Stomach smooth muscle (tissue), 2 donors: ENCODE data around the gene STAMBP.
"Not testable (repeated sequence)": the region's sequence is repeated elsewhere in the genome, so short reads cannot be mapped to it uniquely, and the experiment has no call there.

Experiments used
- H3K27ac ChIP-seq: one replicate; pipeline ENCODE4 v1.7.0; 2013; ENCODE audit warnings: mild to moderate bottlenecking, low read length, inconsistent platforms
- H3K27me3 ChIP-seq, 2 donors: one replicate each; pipeline ENCODE4 v1.7.0; 2013; ENCODE audit warnings: low read length in 2 of 2; ENCODE audit not compliant: insufficient read depth in 2 of 2, control insufficient read depth in 1 of 2
- H3K36me3 ChIP-seq, 2 donors: one replicate each; pipeline ENCODE4 v1.7.0; 2013; ENCODE audit warnings: low read length in 2 of 2; ENCODE audit not compliant: control insufficient read depth in 2 of 2, insufficient read depth in 2 of 2
- H3K4me1 ChIP-seq: one replicate; pipeline ENCODE4 v1.7.0; 2013; ENCODE audit warnings: low read length; ENCODE audit not compliant: control insufficient read depth, insufficient read depth
- H3K4me3 ChIP-seq, 2 donors: one replicate each; pipeline ENCODE4 v1.7.0; 2013; ENCODE audit warnings: low read length in 2 of 2
- H3K9ac ChIP-seq, 2 donors: one replicate each; pipeline ENCODE4 v1.7.0; 2013; ENCODE audit warnings: low read length in 2 of 2, mild to moderate bottlenecking in 1 of 2
- H3K9me3 ChIP-seq, 2 donors: one replicate each; pipeline ENCODE4 v1.7.0; 2013; ENCODE audit warnings: low read length in 2 of 2; ENCODE audit not compliant: control insufficient read depth in 2 of 2
- donor health status: healthy.
- donor health status: Pancreatic carcinoma.

Gene STAMBP

GRCh38 chr2:73894877-73895276 is 66.1 kb downstream of the STAMBP start:
- Histone ChIP-seq H3K4me3 (peak overlapping the region; percentile 90 to 97), H3K27ac (peak overlapping the region; percentile 100), H3K27me3 (no peaks in the 10 kb centered on the region), H3K36me3 (peaks cover 36 to 56% of the 10 kb centered on the region in 2 donors), H3K4me1 (peaks cover 35% of the 10 kb centered on the region), H3K9me3 (no peaks in the 10 kb centered on the region), H3K9ac (peak overlapping the region; percentile 99 to 100)

DNA sequence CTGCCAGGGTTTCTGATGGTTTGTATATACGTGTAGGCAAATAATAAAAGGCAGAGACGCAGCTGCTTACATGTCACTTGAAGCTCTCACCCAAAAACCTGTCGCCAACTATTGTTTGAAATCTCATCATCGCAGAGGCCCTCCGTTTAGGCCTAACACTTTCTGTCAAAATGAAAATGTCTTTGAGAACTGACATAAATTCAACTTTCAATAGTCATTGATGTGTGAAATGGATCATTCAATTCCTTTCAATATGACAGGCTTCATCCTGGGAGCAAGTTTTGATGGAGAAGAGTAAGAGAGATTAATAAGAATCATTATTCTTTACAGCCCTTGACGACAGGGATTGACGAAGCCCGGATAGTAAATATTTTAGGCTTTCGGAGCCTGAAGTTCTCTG is 66.7 kb downstream of the STAMBP start:
- H3K27ac ChIP-seq, result peak overlapping the region; percentile 100
- no peaks in the 10 kb centered on the region for H3K27me3 ChIP-seq
- peaks cover 37% of the 10 kb centered on the region for H3K4me1 ChIP-seq
- peak overlapping the region; percentile 99 to 100 for H3K9ac ChIP-seq
- H3K4me3 ChIP-seq, result peak overlapping the region; percentile 90 to 97
- H3K9me3 ChIP-seq, result no peaks in the 10 kb centered on the region
- peaks cover 41 to 62% of the 10 kb centered on the region in 2 donors for H3K36me3 ChIP-seq

DNA sequence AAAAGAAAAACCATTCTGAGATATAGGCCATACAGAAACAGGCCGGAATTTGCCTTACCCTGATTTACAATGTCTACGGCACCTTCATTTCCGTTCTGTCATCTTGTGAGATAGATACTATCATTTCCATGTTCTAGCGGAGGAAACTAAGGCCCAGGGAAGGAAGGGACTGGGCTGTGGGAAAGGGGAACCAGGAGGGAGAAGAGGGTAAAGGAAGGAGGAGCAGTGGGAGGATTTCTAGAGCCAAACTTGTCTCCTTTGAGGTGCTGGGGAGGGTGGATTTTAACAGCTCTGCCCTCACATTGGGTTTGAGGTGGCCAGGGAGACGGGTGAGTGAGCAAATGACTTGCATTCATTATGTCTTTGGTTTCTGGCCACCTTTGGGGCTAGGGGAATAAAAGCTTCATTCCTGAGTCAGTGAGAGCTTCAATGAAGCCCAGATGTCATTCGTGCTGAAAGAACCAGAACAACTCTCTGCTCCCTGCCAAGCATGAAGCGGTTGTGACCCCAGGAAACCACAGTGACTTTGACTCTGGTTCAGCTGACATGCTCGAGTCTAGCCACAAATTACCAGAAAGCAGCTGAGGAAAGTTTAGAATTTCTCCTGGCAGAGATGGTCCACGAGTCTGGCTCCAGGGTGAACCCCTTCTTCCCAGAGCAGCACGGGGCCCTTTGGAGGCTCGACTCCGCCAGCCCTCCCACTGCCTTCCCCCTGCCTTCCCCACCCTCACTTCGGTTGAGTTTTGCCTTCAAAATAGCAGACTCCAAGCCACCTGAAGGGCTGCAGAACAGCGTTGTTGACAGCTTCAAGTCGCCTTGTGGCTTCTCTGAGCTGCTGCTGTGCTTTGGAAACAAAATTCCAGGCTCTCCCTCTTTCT is 67.8 kb downstream of the STAMBP start:
- Histone ChIP-seq H3K9ac (peak overlapping the region; percentile 99 to 100), H3K4me3 (peak overlapping the region; percentile 90 to 97), H3K4me1 (peaks cover 35% of the 10 kb centered on the region), H3K9me3 (no peaks in the 10 kb centered on the region), H3K27me3 (no peaks in the 10 kb centered on the region), H3K36me3 (peaks cover 49 to 74% of the 10 kb centered on the region in 2 donors), H3K27ac (peak overlapping the region; percentile 100)

DNA sequence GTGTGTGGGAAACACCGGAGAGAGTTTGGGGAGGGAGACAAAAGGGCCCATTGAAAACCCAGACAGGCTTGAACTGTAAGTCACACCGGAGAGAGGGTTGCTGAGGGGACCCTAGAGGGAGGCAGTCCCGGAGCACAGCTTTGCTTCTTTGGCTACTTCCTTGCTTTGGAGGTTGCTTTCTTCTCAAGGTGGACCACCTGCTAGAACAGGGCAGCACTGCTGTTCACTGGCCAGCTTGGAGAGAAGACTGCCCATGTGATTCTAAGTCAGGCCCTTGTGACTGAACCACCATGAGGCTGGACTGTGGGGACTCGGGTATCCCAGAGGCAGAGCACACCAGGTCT is 68.5 kb downstream of the STAMBP start:
- H3K9me3 ChIP-seq, result no peaks in the 10 kb centered on the region
- H3K4me1 ChIP-seq, result peaks cover 36% of the 10 kb centered on the region
- peak overlapping the region; percentile 100 for H3K27ac ChIP-seq
- H3K27me3 ChIP-seq, result no peaks in the 10 kb centered on the region
- peaks cover 55 to 80% of the 10 kb centered on the region in 2 donors for H3K36me3 ChIP-seq
- peak overlapping the region; percentile 90 to 97 for H3K4me3 ChIP-seq
- H3K9ac ChIP-seq, result peak overlapping the region; percentile 99 to 100

DNA sequence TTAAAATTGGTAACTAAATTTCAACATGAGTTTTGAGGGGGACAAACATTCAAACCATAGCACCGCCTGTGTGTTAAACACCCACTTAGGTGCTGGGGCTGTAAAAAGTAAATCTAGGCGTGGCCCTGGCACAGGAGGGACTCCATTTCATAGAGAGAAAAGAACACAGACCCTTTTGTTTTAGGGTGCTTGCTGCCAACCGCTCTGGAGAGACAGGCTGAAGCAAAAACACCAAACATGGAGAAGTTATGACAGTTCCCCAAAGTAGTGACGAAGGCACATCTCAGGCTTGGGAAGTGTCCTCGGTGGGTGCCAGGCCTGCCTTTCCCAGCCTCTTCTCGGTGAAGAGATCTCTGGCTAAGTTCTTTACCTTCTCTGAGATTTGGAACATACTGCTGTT is 69.2 kb downstream of the STAMBP start:
- peaks cover 39% of the 10 kb centered on the region for H3K4me1 ChIP-seq
- H3K4me3 ChIP-seq, result peak overlapping the region; percentile 90 to 97

DNA sequence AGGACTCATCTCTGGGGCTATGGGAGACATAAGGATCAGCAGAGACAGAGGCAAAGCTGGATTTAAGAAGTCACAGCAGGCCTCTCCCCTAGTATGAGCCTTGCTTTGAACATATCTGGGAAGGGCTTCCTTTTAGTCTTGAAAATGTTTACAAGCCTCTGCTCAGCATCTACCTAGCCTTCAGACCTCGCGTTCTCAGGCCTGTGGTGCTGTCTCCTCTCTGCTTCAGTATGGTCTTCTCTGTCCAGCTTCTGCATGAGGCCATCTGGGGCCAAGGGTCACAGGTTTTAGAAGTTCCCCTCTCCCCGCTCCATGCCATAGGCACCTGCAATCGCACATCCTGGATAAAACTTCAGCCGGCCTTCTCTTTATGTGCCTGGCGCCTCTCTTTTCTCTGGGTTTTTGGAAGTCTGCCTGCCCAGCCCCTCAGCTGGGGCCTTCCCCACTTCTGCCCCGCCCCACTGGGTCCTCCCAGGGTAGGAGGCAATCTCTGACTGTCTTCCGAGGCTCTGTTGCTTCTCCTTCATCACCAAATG is 71.1 kb downstream of the STAMBP start:
- peaks cover 42% of the 10 kb centered on the region for H3K4me1 ChIP-seq
- no peaks in the 10 kb centered on the region for H3K9me3 ChIP-seq
- peak overlapping the region; percentile 84 to 99 for H3K9ac ChIP-seq
- peak overlapping the region; percentile 66 to 97 for H3K4me3 ChIP-seq
- no peaks in the 10 kb centered on the region for H3K27me3 ChIP-seq
- H3K36me3 ChIP-seq, result peaks cover 57 to 74% of the 10 kb centered on the region in 2 donors
- H3K27ac ChIP-seq, result peak overlapping the region; percentile 100

More for the DNA sequence above, 69.2 kb downstream of the STAMBP start:
- Histone ChIP-seq H3K9ac (peak overlapping the region; percentile 99 to 100), H3K36me3 (peaks cover 62 to 87% of the 10 kb centered on the region in 2 donors), H3K9me3 (no peaks in the 10 kb centered on the region), H3K27ac (peak overlapping the region; percentile 100), H3K27me3 (no peaks in the 10 kb centered on the region)

GRCh38 chr2:73901143-73901542 is 72.4 kb downstream of the STAMBP start:
- H3K4me1 ChIP-seq, result peaks cover 42% of the 10 kb centered on the region
- no peaks in the 10 kb centered on the region for H3K9me3 ChIP-seq
- H3K36me3 ChIP-seq, result peaks cover 54 to 67% of the 10 kb centered on the region in 2 donors
- H3K4me3 ChIP-seq, result peak overlapping the region; percentile 66 to 97
- no peaks in the 10 kb centered on the region for H3K27me3 ChIP-seq
- H3K27ac ChIP-seq, result peak overlapping the region; percentile 100
- H3K9ac ChIP-seq, result peak overlapping the region; percentile 84 to 99

GRCh38 chr2:73902284-73902683 is 73.5 kb downstream of the STAMBP start:
- Histone ChIP-seq H3K4me1 (peaks cover 41% of the 10 kb centered on the region), H3K36me3 (peaks cover 51 to 59% of the 10 kb centered on the region in 2 donors), H3K4me3 (peak overlapping the region; percentile 10 to 35), H3K9me3 (no peaks in the 10 kb centered on the region), H3K27me3 (no peaks in the 10 kb centered on the region), H3K27ac (peak overlapping the region; percentile 100), H3K9ac (peak overlapping the region; percentile 43 to 84)

GRCh38 chr2:73903313-73903712 is 74.6 kb downstream of the STAMBP start:
- Histone ChIP-seq H3K36me3 (peaks cover 55 to 60% of the 10 kb centered on the region in 2 donors), H3K4me3 (peak overlapping the region; percentile 14 to 29), H3K4me1 (peaks cover 46% of the 10 kb centered on the region), H3K9me3 (no peaks in the 10 kb centered on the region), H3K27ac (peak overlapping the region; percentile 100), H3K9ac (no peak overlapping the region), H3K27me3 (no peaks in the 10 kb centered on the region)

GRCh38 chr2:73903949-73904613 is 75.3 kb downstream of the STAMBP start:
- not testable (repeated sequence) for H3K4me3 ChIP-seq, H3K27me3 ChIP-seq, H3K9me3 ChIP-seq, H3K9ac ChIP-seq
- Histone ChIP-seq H3K27ac (peak overlapping the region; percentile 100), H3K36me3 (peaks cover 61 to 66% of the 10 kb centered on the region in 2 donors), H3K4me1 (peaks cover 46% of the 10 kb centered on the region)
